HEK293 (cell line): ENCODE measurements around the gene XBP1.

ENCODE experiments used
- EGR2 ChIP-seq: fragments of 450-650 bp; formaldehyde crosslinking; IDR thresholded peaks from 2 replicates; pipeline ENCODE4 v1.5.1; 2016; ENCODE audit warnings: low read depth, missing biosample characterization, missing genetic modification characterization
- GLI4 ChIP-seq: fragments of 450-650 bp; formaldehyde crosslinking; IDR thresholded peaks from 2 replicates; pipeline ENCODE4 v1.5.1; 2016; ENCODE audit warnings: missing biosample characterization, missing genetic modification characterization
- GLIS1 ChIP-seq: fragments of 450-650 bp; formaldehyde crosslinking; IDR thresholded peaks from 2 replicates; pipeline ENCODE4 v1.5.1; 2016; ENCODE audit warnings: missing biosample characterization, missing genetic modification characterization
- HOXA7 ChIP-seq: sonication (generic); formaldehyde crosslinking; IDR thresholded peaks from 2 replicates; pipeline ENCODE4 v1.8.1; 2022; ENCODE audit warnings: missing genetic modification reagents, borderline replicate concordance
- INSM2 ChIP-seq: fragments of 450-650 bp; formaldehyde crosslinking; IDR thresholded peaks from 2 replicates; pipeline ENCODE4 v1.5.1; 2016; ENCODE audit warnings: missing biosample characterization, missing genetic modification characterization
- KLF7 ChIP-seq: fragments of 450-650 bp; formaldehyde crosslinking; IDR thresholded peaks from 2 replicates; pipeline ENCODE4 v1.5.1; 2016; ENCODE audit warnings: missing biosample characterization, missing genetic modification characterization, borderline replicate concordance
- OSR2 ChIP-seq: fragments of 450-650 bp; formaldehyde crosslinking; IDR thresholded peaks from 2 replicates; pipeline ENCODE4 v1.5.1; 2016; ENCODE audit warnings: missing biosample characterization, missing genetic modification characterization
- PBX3 ChIP-seq: sonication (generic); formaldehyde crosslinking; IDR thresholded peaks from 2 replicates; pipeline ENCODE4 v1.8.1; 2022; ENCODE audit warnings: mild to moderate bottlenecking, moderate library complexity, missing genetic modification reagents
- PRDM6 ChIP-seq: fragments of 450-650 bp; formaldehyde crosslinking; IDR thresholded peaks from 2 replicates; pipeline ENCODE4 v1.5.1; 2017; ENCODE audit warnings: missing biosample characterization, missing genetic modification characterization
- REST ChIP-seq: fragments of 450-650 bp; formaldehyde crosslinking; IDR thresholded peaks from 2 replicates; pipeline ENCODE4 v1.5.1; 2016; ENCODE audit warnings: missing biosample characterization, missing genetic modification characterization
- WT1 ChIP-seq: fragments of 450-650 bp; formaldehyde crosslinking; IDR thresholded peaks from 2 replicates; pipeline ENCODE4 v1.5.1; 2016; ENCODE audit warnings: missing biosample characterization, missing genetic modification characterization
- ZBTB17 ChIP-seq: fragments of 450-650 bp; formaldehyde crosslinking; IDR thresholded peaks from 2 replicates; pipeline ENCODE4 v1.5.1; 2016; ENCODE audit warnings: missing biosample characterization, missing genetic modification characterization
- ZBTB21 ChIP-seq: fragments of 450-650 bp; formaldehyde crosslinking; IDR thresholded peaks from 2 replicates; pipeline ENCODE4 v1.5.1; 2017; ENCODE audit warnings: missing biosample characterization, missing genetic modification characterization
- ZBTB26 ChIP-seq: fragments of 450-650 bp; formaldehyde crosslinking; optimal IDR thresholded peaks from 2 replicates; pipeline ENCODE3; 2016; ENCODE audit warnings: missing biosample characterization, mild to moderate bottlenecking, missing genetic modification characterization
- ZEB2 ChIP-seq: fragments of 450-650 bp; formaldehyde crosslinking; IDR thresholded peaks from 2 replicates; pipeline ENCODE4 v1.5.1; 2016; ENCODE audit warnings: missing biosample characterization, missing genetic modification characterization
- ZIC2 ChIP-seq: fragments of 450-650 bp; formaldehyde crosslinking; IDR thresholded peaks from 2 replicates; pipeline ENCODE4 v1.5.1; 2016; ENCODE audit warnings: missing biosample characterization, missing genetic modification characterization
- ZNF132 ChIP-seq: fragments of 450-650 bp; formaldehyde crosslinking; IDR thresholded peaks from 2 replicates; pipeline ENCODE4 v1.5.1; 2017; ENCODE audit warnings: missing biosample characterization, missing genetic modification characterization, borderline replicate concordance
- ZNF202 ChIP-seq: fragments of 450-650 bp; formaldehyde crosslinking; IDR thresholded peaks from 2 replicates; pipeline ENCODE4 v1.5.1; 2016; ENCODE audit warnings: missing biosample characterization, missing genetic modification characterization, borderline replicate concordance
- ZNF239 ChIP-seq: fragments of 450-650 bp; formaldehyde crosslinking; IDR thresholded peaks from 2 replicates; pipeline ENCODE4 v1.5.1; 2016; ENCODE audit warnings: missing biosample characterization, missing genetic modification characterization
- ZNF335 ChIP-seq: fragments of 450-650 bp; formaldehyde crosslinking; conservative IDR thresholded peaks from 2 replicates; pipeline ENCODE4 v1.5.1; 2016; ENCODE audit warnings: missing biosample characterization, missing genetic modification characterization
- ZNF350 ChIP-seq: fragments of 450-650 bp; formaldehyde crosslinking; IDR thresholded peaks from 2 replicates; pipeline ENCODE4 v1.5.0; 2017; ENCODE audit warnings: missing biosample characterization, mild to moderate bottlenecking, missing genetic modification characterization
- ZNF501 ChIP-seq: fragments of 450-650 bp; formaldehyde crosslinking; IDR thresholded peaks from 2 replicates; pipeline ENCODE4 v1.5.1; 2016; ENCODE audit warnings: missing biosample characterization, missing genetic modification characterization
- ZNF623 ChIP-seq: fragments of 450-650 bp; formaldehyde crosslinking; IDR thresholded peaks from 2 replicates; pipeline ENCODE4 v1.5.1; 2016; ENCODE audit warnings: missing biosample characterization, missing genetic modification characterization
- ZNF664 ChIP-seq: fragments of 450-650 bp; formaldehyde crosslinking; IDR thresholded peaks from 2 replicates; pipeline ENCODE4 v1.5.1; 2016; ENCODE audit warnings: missing biosample characterization, missing genetic modification characterization
- ZNF670 ChIP-seq: fragments of 450-650 bp; formaldehyde crosslinking; IDR thresholded peaks from 2 replicates; pipeline ENCODE4 v1.5.1; 2016; ENCODE audit warnings: missing biosample characterization, missing genetic modification characterization, low read depth
- ZNF692 ChIP-seq: fragments of 450-650 bp; formaldehyde crosslinking; IDR thresholded peaks from 2 replicates; pipeline ENCODE4 v1.5.1; 2016; ENCODE audit warnings: missing biosample characterization, missing genetic modification characterization
- ZXDB ChIP-seq: fragments of 450-650 bp; formaldehyde crosslinking; IDR thresholded peaks from 2 replicates; pipeline ENCODE4 v1.5.1; 2016; ENCODE audit warnings: missing biosample characterization, missing genetic modification characterization

The XBP1 gene

GRCh38 chr22:28798810-28799605, 1.4 kb downstream of the XBP1 start (continued):
- TF ChIP-seq PRDM6 (peak; percentile 59), ZBTB26 (tag by site-specific recombination) (no peak), ZNF670 (tag by site-specific recombination) (no peak), EGR2 (tag by site-specific recombination) (no peak), ZNF501 (tag by site-specific recombination) (no peak), ZNF623 (0 out of 2 replicates have a peak, but pooled peaks have one; percentile 4), ZNF335 (peak; percentile 28; the same call in 1 of the 2 replicates), REST (tag by site-specific recombination) (no peak), KLF7 (tag by site-specific recombination) (peak; percentile 41; the same call in 1 of the 2 replicates), ZNF692 (tag by site-specific recombination) (peak; percentile 96), ZBTB17 (tag by site-specific recombination) (peak; percentile 95), ZNF202 (tag by site-specific recombination) (no peak), ZEB2 (tag by site-specific recombination) (peak; percentile 76), ZIC2 (peak; percentile 36), GLIS1 (tag by site-specific recombination) (no peak), ZNF239 (tag by site-specific recombination) (no peak), ZNF664 (tag by site-specific recombination) (peak; percentile 22; the same call in 1 of the 2 replicates), GLI4 (tag by site-specific recombination) (no peak), ZXDB (tag by site-specific recombination) (peak; percentile 35; the same call in 1 of the 2 replicates), OSR2 (tag by site-specific recombination) (no peak), INSM2 (tag by site-specific recombination) (0 out of 2 replicates have a peak, but pooled peaks have one; percentile 26), ZNF132 (tag by site-specific recombination) (no peak), WT1 (tag by site-specific recombination) (peak; percentile 79), ZNF350 (tag by site-specific recombination) (no peak), PBX3 (CRISPR knock-in tag) (no peak), HOXA7 (CRISPR knock-in tag) (no peak), ZBTB21 (peak; percentile 97)
